Stomach (tissue), 4 donors: ENCODE data around the gene CALN1.

Source experiments
- EP300 ChIP-seq: sonication (generic); formaldehyde crosslinking; IDR thresholded peaks from one replicate; pipeline ENCODE4 v1.6.1; 2017; ENCODE audit warnings: antibody characterized with exemption
- POLR2A ChIP-seq, 4 donors: fragments of 450-650 bp; IDR thresholded peaks; one replicate each; pipeline ENCODE4 v1.6.1; 2016; ENCODE audit warnings: antibody characterized with exemption in 4 of 4, control low read depth in 2 of 4, mild to moderate bottlenecking in 1 of 4, moderate library complexity in 1 of 4
- POLR2AphosphoS5 ChIP-seq, 3 donors: sonication (generic); formaldehyde crosslinking; IDR thresholded peaks; one replicate each; pipeline ENCODE4 v1.6.1; 2016; ENCODE audit warnings: antibody characterized with exemption in 3 of 3
- TF ChIP-seq, protein P1 (sequence below), 7 experiments: fragments of 450-650 bp in 4 of 7; fragments of 200-600 bp in 3 of 7; sonication (generic) in 3 of 7; IDR thresholded peaks; one replicate each; pipeline ENCODE4 v1.5.1; 2016 to 2019; ENCODE audit warnings: antibody characterized with exemption in 7 of 7, control low read depth in 2 of 7, mild to moderate bottlenecking in 1 of 7

DNA sequence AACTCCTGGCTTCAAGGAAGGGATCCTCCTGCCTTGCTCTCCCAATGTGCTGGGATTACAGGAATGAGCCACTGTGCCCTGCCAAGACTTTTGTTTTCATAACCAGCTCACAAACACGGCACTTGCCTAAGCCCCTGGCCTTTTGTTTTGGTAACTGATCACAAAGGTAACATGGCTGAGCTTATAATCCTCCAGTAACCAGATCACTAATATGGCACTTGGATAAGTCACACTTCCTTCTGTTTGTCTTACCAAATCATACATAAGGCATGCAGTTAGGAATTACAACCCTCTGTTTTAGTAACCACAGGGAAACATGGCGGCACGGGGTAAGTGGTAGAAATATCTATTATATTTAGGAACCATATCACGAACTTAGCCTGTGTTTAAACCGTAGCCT, 577.1 kb downstream of the CALN1 start:
- TF ChIP-seq EP300, result no peak
- TF ChIP-seq POLR2A (IDR thresholded peaks at IDR 0.05), result no peak
- no peak for TF ChIP-seq POLR2AphosphoS5 (IDR thresholded peaks at IDR 0.05)
- TF ChIP-seq, protein P1, sequence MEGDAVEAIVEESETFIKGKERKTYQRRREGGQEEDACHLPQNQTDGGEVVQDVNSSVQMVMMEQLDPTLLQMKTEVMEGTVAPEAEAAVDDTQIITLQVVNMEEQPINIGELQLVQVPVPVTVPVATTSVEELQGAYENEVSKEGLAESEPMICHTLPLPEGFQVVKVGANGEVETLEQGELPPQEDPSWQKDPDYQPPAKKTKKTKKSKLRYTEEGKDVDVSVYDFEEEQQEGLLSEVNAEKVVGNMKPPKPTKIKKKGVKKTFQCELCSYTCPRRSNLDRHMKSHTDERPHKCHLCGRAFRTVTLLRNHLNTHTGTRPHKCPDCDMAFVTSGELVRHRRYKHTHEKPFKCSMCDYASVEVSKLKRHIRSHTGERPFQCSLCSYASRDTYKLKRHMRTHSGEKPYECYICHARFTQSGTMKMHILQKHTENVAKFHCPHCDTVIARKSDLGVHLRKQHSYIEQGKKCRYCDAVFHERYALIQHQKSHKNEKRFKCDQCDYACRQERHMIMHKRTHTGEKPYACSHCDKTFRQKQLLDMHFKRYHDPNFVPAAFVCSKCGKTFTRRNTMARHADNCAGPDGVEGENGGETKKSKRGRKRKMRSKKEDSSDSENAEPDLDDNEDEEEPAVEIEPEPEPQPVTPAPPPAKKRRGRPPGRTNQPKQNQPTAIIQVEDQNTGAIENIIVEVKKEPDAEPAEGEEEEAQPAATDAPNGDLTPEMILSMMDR (IDR thresholded peaks at IDR 0.05), result no peak
